ENCODE measurements around the gene IRAK1. TPM values are rescaled to one million over a fixed set of nuclear protein-coding genes. Genes with fewer than 3 reads are reported as not detected.
A peak's percentile ranks its signal among the peaks of the same experiment; 100 is the strongest.

Gene IRAK1
- total RNA-seq, 1 donor from 2014 or later, result 58.4 TPM

- ATAC-seq (no peak), DNase-seq (ENCODE audit: low spot score) (no peak)
Observed at GRCh38 chrX:153973127-153974002, 46.3 kb downstream of the IRAK1 start.

GRCh38 chrX:153972368-153973126, 47.2 kb downstream of the IRAK1 start, which contains the start of gene TMEM187:
TSS of gene TMEM187 (plus strand) at chrX:153972754. CDS start at chrX:153982063, 9,309 bp downstream.
- ATAC-seq, result peak; percentile 63

GRCh38 chrX:153971450-153972367, 48.0 kb downstream of the IRAK1 start, which contains the start of gene HCFC1:
TSS of gene HCFC1 (minus strand) at chrX:153971818. CDS start at chrX:153970840, 978 bp downstream.
- peak; percentile 64 for ATAC-seq

More at GRCh38 chrX:153972368-153973126, 47.2 kb downstream of the IRAK1 start, which contains the start of gene TMEM187:
- peak; percentile 86 for DNase-seq (ENCODE audit: low spot score)

GRCh38 chrX:153971124-153971449, 48.6 kb downstream of the IRAK1 start:
- peak; percentile 67 for ATAC-seq
- DNase-seq (ENCODE audit: low spot score), result peak; percentile 87

More at GRCh38 chrX:153971450-153972367, 48.0 kb downstream of the IRAK1 start, which contains the start of gene HCFC1:
- DNase-seq (ENCODE audit: low spot score), result peak; percentile 89

GRCh38 chrX:153970357-153971123, 49.2 kb downstream of the IRAK1 start:
- peak; percentile 17 for ATAC-seq
- DNase-seq (ENCODE audit: low spot score), result peak; percentile 54

- DNase-seq (ENCODE audit: low spot score) (no peak), ATAC-seq (no peak)
Observed at GRCh38 chrX:153969904-153970356, 49.8 kb downstream of the IRAK1 start.

- ATAC-seq (no peak), DNase-seq (ENCODE audit: low spot score) (no peak)
Observed at GRCh38 chrX:153969125-153969903, 50.4 kb downstream of the IRAK1 start.

GRCh38 chrX:153968754-153969124, 51.0 kb downstream of the IRAK1 start:
- DNase-seq (ENCODE audit: low spot score), result no peak
- no peak for ATAC-seq

- ATAC-seq (no peak), DNase-seq (ENCODE audit: low spot score) (no peak)
Observed at GRCh38 chrX:153968255-153968654, 51.4 kb downstream of the IRAK1 start.

GRCh38 chrX:153967536-153968224, 52.0 kb downstream of the IRAK1 start:
- ATAC-seq (no peak), DNase-seq (ENCODE audit: low spot score) (no peak)

- DNase-seq (ENCODE audit: low spot score) (no peak), ATAC-seq (no peak)
Observed at GRCh38 chrX:153966841-153967535, 52.7 kb downstream of the IRAK1 start.

GRCh38 chrX:153966283-153966688, 53.4 kb downstream of the IRAK1 start:
- DNase-seq (ENCODE audit: low spot score), result peak; percentile 77

GRCh38 chrX:153965406-153965805, 54.3 kb downstream of the IRAK1 start:
- ATAC-seq, result no peak
- no peak for DNase-seq (ENCODE audit: low spot score)

More at GRCh38 chrX:153966283-153966688, 53.4 kb downstream of the IRAK1 start:
- ATAC-seq, result peak; percentile 61

GRCh38 chrX:153964105-153964504, 55.6 kb downstream of the IRAK1 start:
- ATAC-seq (no peak), DNase-seq (ENCODE audit: low spot score) (no peak)

- ATAC-seq, result no peak
- DNase-seq (ENCODE audit: low spot score), result no peak
Observed at GRCh38 chrX:153963546-153963945, 56.2 kb downstream of the IRAK1 start.

- no peak for ATAC-seq
- DNase-seq (ENCODE audit: low spot score), result no peak
Observed at GRCh38 chrX:153961292-153961691, 58.4 kb downstream of the IRAK1 start.

GRCh38 chrX:153960786-153961185, 58.9 kb downstream of the IRAK1 start:
- ATAC-seq (no peak), DNase-seq (ENCODE audit: low spot score) (no peak)
